ENCODE results near the gene KDM4D.

DNA sequence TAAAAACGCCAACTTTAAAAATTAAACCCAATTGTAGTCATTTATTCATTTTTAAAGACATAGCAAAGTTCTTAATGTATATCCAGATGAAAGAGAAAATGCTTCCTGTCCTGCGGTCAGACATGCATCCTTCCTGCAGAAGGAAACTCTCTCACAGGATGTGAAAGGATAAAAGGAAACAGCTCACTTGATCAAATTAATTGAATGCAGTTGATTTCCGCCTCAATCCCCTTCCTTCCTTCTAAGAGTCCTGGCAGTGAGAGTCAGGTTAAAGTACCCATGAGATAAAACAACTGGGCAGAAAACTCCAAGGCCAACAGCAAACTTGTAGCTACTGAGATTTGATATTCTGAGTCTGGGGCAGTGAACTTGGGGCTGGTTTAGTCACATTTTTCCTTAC is 38.7 kb upstream of the KDM4D start:
- TF ChIP-seq, protein P1, sequence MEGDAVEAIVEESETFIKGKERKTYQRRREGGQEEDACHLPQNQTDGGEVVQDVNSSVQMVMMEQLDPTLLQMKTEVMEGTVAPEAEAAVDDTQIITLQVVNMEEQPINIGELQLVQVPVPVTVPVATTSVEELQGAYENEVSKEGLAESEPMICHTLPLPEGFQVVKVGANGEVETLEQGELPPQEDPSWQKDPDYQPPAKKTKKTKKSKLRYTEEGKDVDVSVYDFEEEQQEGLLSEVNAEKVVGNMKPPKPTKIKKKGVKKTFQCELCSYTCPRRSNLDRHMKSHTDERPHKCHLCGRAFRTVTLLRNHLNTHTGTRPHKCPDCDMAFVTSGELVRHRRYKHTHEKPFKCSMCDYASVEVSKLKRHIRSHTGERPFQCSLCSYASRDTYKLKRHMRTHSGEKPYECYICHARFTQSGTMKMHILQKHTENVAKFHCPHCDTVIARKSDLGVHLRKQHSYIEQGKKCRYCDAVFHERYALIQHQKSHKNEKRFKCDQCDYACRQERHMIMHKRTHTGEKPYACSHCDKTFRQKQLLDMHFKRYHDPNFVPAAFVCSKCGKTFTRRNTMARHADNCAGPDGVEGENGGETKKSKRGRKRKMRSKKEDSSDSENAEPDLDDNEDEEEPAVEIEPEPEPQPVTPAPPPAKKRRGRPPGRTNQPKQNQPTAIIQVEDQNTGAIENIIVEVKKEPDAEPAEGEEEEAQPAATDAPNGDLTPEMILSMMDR (conservative IDR thresholded peaks at IDR 0.05; ENCODE audit: low read length): no peak
- no peak for TF ChIP-seq EZH2phosphoT487 (IDR thresholded peaks at IDR 0.05; ENCODE audit: borderline replicate concordance)

All from Loucy (cell line).